ENCODE results near the gene EOMES.

EOMES gene

GRCh38 chr3:27719314-27720003 is 2.7 kb downstream of the EOMES start:
- no peak for DNase-seq

DNA sequence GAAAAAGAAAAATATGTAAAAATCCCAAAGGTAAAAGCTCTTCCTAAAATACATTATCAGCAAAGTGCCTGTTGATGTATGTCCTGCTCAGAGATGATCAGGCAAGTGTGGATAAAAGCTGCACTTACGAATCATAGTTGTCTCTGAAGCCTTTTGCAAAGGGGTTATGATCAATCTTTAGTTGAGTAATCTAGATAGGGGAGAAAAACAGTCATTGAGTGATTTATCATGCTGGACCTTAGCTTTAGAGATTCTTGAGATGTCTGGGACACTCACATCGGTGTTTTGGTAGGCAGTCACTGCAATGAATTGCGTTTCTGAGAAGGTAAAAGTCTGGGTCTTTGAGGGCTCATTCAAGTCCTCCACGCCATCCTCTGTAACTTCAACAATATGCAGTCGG is 3.7 kb downstream of the EOMES start:
- DNase-seq = no peak

DNA sequence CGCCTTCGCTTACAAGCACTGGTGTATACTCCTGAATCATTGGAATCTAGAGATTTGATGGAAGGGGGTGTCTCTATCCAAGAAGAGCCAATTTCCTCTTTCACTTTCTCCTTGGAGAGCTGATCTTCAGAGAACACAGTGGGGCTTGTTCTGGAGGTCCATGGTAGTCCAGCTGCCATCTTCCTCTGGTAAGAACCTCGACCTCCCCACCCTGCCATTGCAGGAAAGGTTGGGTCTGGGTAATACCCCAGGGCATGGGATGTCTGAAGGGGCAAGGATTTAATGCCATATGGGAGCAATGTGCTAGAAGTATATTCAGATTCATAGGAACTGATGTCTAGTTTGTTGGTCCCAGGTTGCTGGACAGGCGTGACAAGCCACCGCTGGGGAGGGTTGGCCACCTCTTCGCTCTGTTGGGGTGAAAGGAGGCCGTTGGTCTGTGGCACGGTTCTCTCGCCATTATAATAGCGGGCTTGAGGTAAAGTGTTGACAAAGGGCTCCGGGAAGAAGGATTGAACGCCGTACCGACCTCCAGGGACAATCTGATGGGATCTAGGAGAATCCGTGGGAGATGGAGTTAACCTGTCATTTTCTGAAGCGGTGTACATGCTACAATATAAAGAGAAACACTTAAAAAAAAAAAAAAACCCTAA is 4.8 kb downstream of the EOMES start:
- DNase-seq = no peak

DNA sequence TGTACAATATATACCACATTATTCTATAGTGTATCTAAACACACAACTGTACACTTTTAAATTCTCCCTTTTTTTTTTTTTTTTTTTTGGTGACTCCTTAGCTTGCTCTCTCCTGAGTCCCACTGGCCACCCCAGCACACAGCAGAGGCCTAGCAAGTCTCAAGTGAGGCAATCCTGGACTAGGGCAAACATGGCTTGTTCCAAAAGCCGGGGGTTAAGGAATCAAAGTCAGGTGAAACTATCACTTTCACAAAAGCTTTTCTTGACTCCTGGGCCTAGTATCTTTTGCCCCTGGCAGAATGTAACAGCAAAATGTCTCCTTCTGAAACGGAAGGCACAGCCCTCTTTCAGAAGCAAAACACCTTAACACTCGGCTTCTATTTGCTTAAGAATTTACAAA is 5.8 kb downstream of the EOMES start:
- DNase-seq = no peak

DNA sequence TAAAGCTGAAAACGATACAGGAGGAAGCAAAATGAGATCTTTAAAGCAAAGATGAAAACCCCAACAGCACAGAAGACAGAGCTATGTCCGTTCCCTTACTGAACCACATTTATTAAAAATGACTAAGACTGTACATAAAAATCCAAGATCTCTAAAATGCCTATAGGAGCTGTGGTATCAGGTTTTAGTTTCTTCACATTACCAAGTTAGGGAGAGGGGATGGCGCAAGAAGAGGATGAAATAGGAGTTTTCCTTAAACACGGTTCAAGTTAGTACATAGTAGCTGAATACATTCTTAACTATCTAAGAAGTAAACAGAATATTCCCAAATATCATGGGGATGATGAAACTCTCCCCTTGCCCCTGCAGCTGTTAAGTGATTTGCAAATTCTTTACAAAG is 6.3 kb downstream of the EOMES start:
- no peak for DNase-seq

GRCh38 chr3:27715454-27715806 is 6.7 kb downstream of the EOMES start:
- no peak for DNase-seq

- DNase-seq = no peak
These were observed 7.2 kb downstream of the EOMES start for GRCh38 chr3:27714692-27715453.

DNA sequence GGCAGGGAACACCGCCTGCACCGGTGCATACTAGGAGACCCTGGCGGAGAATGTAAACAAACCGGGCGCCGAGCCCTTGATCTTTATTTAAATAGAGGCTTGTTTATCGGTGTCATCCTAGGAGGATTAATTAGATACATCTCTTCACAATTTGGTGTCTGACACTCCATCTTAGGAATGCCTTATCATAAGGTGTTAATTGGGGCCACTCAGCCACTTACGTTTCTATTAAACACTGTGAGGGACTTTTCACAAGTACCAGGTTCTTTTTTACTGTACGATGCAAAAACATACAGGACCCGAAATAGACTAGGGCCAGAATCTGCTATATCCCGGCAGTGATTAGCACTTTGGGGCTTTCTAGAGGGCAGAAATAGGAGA is 8.0 kb downstream of the EOMES start:
- DNase-seq = no peak

DNA sequence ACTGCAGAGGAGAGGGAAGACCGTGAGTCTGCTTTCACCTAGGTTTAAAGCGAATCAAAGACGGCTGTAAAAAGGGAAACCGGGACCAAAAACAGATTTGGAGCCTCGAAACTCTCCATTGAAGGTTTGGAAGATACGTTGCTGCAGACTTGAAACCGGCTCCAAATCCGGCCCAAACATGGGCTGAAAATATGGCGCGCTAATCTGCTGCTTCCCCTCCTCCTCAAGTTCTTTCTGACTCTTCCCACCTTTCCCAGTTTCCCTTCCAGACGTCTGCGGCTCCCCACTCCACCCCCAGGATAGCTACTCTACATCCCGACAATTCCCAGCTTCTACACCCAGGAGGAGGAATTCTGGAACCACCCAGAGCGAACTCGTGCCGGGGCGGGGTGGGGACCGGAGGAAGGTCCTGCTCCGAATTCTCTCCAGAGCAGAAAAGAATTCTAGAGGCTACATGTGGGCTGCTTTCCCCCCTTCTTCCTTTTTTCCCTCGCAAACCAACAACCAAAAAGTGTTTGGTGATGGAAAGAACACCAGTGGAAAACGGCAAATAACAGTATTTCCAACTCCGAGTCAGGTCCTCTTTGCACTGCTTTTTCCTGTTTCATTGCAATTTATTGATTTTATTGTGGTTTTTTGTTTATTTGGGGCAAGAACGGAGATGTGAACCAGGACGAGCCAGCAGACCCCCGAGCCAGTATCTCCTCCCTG is 8.5 kb downstream of the EOMES start:
- no peak for DNase-seq

DNA sequence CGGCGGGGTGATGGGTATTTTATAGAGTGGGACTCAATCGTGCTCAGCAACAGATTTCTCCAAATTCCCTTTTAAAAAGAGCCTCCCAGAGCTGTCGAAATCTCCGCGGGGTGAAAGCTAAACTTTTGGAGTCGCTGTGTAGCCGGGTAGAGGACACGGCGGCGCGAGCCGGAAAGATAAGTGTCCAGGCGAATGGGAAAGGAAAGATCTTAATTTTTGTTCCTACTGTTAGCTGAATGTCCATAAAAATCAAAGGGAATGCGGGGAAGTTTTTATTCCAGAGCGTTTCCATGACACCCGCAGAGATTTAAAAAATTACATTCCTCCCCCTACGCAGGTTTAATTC is 9.1 kb downstream of the EOMES start:
- no peak for DNase-seq

DNA sequence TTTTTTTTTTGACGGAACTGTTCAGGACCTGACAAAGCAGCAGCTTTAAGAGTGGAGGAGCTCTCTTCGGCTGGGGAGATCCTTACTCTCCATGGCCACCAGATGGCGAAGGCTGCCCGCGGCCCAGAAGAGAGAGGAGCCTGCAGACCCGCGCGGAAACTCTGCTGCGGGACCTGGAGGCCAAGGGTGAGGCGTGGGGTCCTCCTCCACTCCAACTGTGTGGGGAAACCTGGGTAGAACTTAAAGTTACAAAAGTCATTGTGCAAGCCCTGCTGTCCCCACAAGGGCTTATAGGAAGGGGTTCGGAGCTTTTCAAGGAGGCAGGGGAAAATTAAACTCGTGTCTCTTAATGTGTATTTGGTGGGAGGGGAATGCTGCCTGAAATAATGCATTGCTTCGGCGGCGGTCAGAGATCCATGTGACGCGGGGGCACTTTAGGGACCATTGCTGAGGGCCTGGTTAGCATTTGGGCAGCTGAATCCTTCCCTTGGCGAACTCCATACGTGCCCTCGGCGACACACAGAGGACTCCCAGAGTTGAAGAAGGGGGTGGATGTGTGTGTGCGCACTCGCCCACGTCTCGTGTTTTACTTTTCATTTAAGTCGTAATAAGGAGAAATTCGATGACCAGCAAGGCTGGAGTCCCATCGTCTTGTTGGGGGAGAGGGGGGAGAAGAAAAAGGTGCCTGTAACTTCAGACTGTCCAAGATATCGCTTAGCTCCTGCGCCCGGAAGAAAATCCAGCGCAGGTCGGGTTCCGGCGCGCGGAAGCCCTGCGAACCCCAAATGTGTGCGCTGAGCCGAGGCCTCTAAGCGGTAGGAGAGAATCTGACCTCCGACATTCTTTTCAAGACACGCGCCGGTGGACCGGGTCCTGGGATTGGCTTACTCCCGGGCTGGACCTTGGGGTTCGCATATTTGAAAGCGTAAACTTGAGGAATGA is 9.7 kb downstream of the EOMES start:
- DNase-seq = no peak

DNA sequence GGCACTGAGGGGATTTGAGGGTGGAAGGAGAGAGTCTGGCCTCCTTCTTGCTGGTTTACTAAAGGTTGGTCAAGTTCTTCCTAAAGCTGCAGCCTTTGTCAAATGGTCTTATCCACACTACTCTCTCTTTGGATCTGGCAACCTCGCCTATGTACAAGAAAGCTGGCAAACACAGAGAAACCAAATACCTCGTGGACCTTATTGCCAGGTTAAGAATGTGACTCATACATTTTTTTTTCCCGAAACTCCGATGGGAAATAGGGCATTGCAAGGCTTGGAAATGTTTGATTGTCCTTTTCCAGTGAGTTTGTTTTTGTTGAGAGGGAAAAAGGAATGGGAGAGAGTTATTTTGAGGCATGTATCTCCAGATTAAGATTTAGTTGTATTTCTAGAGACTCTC is 13.9 kb downstream of the EOMES start:
- no peak for DNase-seq

DNA sequence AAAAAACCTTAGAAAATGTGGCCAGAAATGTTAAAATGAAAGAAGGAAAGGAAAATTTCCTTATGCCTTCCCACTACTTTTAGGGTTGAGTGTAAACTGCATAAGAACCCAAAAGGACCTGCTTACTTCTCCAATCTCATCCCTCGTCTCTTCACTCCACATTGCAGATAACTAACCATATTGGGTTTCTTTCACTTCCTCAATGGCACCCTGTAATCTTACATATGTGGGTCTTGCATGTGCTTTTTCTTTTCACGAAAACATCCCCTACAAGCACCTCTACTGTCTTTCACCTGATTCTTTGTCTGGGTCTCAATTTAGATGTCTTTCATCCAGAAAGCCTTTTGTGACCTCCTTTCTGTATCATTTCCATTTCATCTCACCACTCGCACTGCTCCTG is 23.1 kb downstream of the EOMES start:
- no peak for DNase-seq

DNA sequence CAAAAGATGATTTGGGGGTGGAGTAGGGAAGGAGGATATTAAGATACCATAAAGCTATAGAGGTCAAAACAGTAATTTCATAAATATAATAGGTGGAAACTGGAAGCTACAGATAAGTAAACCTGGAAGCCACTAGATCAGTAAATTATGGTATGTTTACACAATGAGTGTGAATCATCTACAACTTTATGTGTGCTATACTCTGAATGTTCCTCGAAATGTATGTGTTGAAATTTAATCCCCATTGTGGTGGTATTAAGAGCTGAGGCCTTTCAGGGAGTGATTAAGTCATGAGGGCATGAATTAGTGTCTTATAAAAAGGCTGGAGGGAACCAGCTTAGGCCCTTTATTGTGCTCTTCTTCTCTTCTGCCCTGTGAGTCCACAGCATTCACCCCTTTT is 25.2 kb downstream of the EOMES start:
- DNase-seq = no peak

- DNase-seq = no peak
These were observed 26.5 kb downstream of the EOMES start for GRCh38 chr3:27695636-27696035.

DNA sequence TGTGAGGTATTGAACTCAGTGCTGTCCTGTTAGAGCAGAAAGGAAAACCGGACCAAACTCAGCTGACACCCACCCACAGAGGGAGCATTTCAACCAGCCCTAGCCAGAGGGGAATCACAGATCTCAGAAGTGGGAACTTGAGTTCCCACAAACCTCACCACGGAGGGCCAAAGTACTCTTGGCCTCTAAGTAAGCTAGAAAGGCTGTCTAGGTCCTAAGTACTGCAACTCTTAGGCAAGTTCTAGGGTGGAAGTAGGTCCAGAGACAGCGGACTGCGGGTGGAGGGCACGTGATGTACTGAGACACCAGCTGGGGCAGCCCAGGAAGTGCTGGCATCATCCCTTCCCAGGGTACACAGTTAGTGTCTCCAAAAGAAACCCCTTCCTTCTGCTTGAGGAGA is 34.1 kb downstream of the EOMES start:
- no peak for DNase-seq

DNA sequence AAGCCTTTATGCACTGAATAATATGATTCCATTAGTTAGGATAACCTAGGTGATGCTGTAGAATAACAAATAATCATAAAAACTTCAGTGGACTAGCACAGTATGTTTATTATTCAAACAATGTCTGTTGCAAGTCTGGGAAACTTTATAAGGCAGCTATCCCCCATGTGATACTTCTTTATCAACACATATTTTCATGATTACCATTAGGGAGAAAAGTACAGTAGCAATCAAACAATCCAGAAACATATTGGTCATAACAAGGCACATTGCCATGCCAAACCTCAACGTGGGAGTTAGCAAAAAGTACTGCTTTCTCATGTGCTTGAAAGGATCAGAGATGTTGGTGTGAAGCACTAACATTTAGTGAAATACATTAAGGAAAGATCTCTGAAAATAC is 35.5 kb downstream of the EOMES start:
- no peak for DNase-seq

DNA sequence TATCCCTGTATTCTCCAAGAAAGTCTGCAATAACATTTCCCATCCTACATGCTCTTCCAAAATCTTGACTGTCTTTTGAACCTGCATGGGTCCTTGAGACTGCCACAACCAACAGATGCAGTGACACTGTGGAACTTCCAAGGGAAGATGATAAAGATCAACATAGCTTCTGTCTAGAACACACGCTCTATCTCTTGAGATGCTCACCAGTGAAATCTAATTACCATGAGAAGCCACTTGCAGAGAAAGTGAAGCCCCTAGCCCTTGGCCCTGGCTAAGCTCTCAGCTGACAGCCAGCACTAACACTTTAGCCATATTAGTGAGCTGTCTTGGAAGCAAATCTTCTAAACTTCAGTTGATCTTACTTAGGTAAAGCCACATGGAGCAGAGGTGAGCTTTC is 36.6 kb downstream of the EOMES start:
- no peak for DNase-seq

- DNase-seq = no peak
These were observed 37.8 kb downstream of the EOMES start for GRCh38 chr3:27684302-27684701.

GRCh38 chr3:27681249-27681748 is 40.8 kb downstream of the EOMES start:
- peak; percentile 64 for DNase-seq

- DNase-seq = no peak
These were observed 41.4 kb downstream of the EOMES start for GRCh38 chr3:27680517-27681246.

GRCh38 chr3:27679691-27680090 is 42.4 kb downstream of the EOMES start:
- no peak for DNase-seq
